PC-9 (cell line): ENCODE measurements around the gene ZDHHC3.

Source experiments
- CTCF ChIP-seq: fragments of 200-600 bp; sonication (generic); conservative IDR thresholded peaks from 2 replicates; pipeline ENCODE4 v1.6.1; 2017; ENCODE audit warnings: mixed run types, antibody characterized with exemption, mild to moderate bottlenecking, moderate library complexity
- EZH2 ChIP-seq: fragments of 200-600 bp; sonication (generic); IDR thresholded peaks from 2 replicates; pipeline ENCODE4 v1.8.0; 2017; ENCODE audit warnings: antibody characterized with exemption, low read depth

GRCh38 chr3:44939581-44940036, 36.4 kb downstream of the ZDHHC3 start:
- TF ChIP-seq CTCF (no peak), EZH2 (no peak)
